ENCODE measurements around the gene CRYGB.
A peak's percentile ranks its signal among the peaks of the same experiment; 100 is the strongest.

CRYGB gene, protein sequence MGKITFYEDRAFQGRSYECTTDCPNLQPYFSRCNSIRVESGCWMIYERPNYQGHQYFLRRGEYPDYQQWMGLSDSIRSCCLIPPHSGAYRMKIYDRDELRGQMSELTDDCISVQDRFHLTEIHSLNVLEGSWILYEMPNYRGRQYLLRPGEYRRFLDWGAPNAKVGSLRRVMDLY

DNA sequence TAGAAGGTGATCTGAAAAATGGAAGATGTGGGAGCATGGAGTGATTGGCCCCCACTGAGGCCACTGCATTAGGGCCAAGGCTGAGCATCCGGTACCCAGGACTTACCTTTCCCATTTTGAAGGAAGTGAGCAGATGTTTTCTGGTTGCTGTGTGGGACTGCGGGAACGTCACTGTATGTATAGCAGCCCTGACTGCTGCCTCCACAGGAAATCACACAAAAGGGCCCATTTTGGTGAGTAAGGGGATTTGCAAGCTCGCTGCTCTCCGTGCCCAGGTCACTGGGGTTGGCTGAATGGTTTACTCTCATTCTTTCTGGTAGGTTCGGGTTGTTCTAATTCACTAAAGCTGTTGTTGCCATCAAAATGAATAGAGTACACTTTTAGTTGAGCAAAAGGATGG is at the start of gene CRYGB:
TSS of gene CRYGB (minus strand) at position 153 of the 400 bp plus-strand sequence. CDS start at position 115, 38 bp downstream.
- H3K4me3 ChIP-seq (ENCODE audit: low read depth, low read length) = no peak within 1 kb of the TSS

DNA sequence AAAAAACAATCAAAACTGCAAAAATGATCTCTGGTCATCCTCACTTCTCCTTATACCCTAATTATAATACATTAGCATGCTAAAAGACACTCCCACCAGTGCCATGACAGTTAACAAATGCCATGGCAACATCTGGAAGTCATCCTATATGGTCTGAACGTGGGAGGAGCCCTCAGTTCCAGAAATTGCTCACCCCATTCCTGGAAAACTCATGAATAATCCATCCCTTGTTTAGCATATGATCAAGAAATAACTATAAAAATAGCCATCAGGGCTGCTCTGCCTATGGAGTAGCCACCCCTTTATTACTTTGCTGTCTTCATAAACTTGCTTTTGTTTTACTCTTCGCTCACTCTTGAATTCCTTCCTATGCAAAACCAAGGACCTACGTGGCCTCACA is 49.6 kb upstream of the CRYGB start:
- no peak overlapping the region for H3K4me3 ChIP-seq (ENCODE audit: low read depth, low read length)

DNA sequence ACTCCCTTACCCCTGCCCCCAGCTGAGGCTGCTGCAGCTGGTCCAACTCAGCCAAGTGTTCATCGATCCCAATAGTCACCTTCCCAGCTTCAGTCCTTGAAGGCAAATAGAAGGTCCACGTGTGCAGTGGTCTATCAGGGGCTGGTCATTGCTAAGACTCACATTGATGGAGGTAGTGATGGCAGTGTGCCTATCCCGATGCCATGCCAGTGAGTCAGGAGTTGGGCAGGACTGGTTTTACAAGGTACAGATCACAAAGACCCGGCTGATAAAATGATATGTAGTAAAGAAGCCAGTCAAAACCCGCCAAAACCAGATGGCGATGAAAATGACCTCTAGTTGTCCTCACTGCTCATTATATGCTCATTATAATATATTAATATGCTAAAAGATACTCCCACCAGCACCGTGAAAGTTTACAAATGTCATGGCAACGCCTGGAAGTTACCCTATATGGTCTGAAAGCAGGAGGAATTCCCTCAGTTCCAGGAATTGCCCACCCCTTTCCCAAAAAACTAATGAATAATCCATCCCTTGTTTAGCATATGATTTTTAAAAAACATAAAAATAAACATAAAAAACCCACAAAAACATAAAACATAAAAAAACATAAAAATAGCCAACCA is 46.8 kb upstream of the CRYGB start:
- no peak overlapping the region for H3K4me3 ChIP-seq (ENCODE audit: low read depth, low read length)

DNA sequence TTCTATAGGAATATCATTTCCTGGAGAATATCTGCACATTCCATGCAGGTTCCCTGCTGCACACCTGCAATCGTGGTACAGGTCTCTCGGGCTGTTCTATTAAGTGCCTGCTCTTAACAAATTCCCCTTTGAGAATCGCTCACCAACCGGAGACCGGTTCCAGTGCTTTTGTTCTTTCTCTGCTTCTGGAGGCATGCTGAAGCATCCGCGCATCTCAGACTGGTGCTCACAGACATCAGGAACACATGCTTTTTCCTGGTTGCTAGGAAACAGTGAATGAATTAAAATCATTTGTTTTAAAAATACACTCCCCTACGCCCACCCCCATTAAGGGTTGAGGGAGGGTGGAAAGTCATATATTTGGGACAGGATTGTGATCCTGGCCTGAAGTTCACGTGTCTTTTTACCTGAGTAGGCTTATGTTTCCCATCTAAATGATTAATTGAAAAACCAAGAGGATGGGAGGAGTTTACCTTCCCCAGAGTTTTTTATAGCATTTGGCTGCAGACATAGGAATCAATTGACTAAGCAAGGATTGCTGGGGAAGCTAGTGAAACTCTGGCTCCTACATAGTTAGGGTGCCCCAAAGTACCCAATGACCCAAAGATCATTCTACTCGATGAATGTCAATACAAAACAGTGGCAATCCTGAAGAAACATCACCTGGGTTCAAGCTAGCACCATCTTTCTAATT is 44.0 kb upstream of the CRYGB start, which contains the start of gene C2orf80:
TSS of gene C2orf80 (minus strand) at position 221 of the 694 bp plus-strand sequence. CDS start 3,044 bp downstream, outside the sequence.
- no peak within 1 kb of the TSS for H3K4me3 ChIP-seq (ENCODE audit: low read depth, low read length)

DNA sequence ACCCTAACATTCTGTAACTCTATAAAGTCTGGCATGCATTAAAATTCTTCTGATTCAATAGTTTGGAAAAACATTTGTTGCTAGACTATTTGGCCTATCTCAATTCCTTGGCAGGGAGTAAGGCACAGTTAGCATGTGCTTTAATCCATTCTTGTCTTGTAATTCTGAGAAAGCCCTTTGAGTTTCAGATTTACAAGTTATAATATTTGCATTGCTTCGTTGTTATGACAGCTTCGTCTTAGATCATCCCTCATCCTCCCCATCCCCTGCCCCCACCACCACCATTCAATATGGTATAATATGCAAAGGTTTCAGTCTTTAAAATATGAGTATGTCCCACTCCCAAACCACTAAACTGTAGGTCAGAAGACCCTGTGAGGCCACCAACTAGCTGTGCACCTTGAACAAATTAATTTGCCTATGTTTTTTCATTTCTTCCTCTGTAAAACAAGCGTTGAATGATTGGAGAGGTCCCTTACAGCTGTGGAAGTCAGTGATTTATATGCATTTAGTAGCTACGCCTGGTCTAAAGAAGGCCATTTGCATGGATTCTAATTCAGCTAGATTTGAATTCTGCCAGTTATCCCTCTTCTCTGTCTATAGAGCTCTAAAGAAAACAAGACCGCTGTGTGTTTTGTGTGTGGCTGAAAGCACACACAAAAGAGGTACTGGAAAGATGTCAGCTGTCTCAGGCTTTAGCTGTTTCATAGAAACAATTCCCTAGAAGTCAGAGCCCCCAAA is 43.3 kb upstream of the CRYGB start:
- H3K4me3 ChIP-seq (ENCODE audit: low read depth, low read length) = no peak overlapping the region

DNA sequence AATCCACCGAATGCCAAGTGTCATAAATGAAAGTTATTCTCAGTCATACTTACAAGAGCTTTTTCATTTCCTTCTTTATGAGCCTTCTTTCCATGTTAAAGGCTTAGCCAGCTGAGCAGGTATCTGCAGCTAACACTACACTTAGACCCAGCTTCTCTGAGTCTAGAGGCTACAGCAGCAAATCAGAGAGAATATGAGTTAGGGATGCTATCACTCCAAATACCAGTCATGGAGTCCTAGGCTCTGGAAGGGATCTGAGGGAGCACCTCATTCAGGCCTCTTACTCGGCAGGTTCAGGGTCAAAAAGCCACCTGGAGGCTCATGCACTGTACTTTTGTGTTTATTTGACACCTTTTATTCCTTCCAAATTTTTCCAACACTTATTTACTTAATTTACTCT is 40.9 kb upstream of the CRYGB start:
- no peak overlapping the region for H3K4me3 ChIP-seq (ENCODE audit: low read depth, low read length)

DNA sequence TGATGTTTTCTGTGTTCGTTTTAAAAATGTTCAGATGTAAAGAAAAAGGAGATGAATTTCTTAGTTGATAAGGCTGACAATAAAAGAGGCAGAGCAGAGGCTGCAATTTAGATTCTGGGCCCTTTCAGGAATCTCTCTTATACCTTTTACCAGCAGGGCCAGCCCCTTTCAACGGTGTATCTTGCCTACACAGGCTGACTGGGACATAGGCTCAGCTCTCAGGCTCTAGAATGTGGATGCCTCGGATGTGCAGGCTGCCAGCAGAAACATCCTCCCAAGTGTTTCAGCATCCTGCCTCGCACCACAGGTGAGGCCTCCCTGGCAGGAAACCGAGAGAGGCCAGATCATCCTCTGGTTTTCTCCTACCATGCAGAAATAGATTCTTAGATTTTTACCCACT is 40.5 kb upstream of the CRYGB start:
- H3K4me3 ChIP-seq (ENCODE audit: low read depth, low read length) = no peak overlapping the region

DNA sequence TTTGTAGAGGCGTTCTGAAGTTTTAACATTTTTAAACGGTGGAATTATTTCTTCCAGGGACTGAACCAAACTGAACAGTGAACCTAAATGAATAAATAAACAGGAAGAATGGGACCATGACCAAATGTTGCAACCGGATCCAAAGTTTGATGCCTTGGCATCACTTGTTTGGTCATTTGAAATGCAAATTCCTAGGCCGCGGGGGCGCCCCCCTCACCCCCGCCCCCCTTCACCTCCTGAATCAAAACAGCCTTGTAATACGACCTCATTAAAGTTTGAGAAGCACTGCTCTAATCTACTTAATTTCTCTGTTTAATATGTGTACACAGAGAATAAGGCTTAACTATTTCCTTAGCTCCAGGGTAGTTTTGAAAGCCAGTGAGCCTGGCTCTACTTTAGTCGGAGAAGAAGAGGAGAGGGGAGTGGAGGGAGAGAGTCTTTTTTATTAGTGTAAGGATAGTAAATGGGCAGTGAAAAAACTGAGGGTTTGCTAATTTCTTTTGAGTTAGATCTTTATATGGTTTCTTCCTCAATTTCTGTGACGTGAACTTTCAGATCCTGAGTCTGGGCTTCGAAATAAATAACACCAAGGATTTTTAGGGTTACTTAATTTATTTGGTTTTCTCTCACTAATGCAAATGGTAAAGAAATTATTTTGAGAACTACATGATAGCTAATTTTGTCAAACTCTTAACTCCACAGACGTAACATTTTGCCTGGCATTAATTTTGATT is 38.2 kb upstream of the CRYGB start:
- peak overlapping the region; percentile 15 for H3K4me3 ChIP-seq (ENCODE audit: low read depth, low read length)

DNA sequence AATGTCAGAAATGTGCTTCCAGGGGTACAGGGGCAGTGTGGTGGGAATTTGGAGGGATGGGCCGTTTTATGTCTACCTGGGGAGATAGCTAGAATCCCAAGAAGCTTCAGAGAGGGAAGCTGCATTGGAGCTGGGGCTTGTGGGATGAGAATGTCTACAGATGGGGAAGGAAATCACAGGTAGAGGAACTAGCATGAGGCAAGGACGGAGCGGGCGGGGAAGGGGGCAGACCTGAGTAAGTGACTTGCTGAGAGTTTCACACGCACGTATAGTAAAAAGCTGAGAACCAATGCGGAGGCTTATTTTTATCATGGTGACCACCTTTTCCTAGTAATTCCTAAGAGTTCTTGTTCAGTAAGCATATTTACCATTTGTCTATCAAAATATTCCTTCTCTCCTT is 37.6 kb upstream of the CRYGB start:
- peak overlapping the region; percentile 15 for H3K4me3 ChIP-seq (ENCODE audit: low read depth, low read length)

DNA sequence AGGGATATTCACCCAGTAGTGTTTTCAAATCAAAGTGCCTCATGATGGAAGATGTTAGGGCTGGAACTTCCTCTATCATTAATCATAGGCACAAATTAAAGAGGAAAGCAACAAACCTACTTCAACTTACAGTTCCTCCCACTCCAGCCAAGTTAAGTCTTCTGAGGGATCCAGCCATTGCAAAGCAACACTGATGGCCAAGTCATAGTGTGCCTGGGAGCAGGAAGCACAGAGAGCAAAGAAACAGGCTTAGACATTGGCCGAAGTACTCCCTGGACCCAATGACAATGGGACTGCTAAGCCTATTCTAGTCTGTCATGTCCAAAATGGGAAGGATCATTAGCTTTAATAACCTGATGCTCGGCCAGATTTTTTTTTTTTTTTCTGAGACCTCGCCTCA is 36.9 kb upstream of the CRYGB start:
- H3K4me3 ChIP-seq (ENCODE audit: low read depth, low read length) = no peak overlapping the region

DNA sequence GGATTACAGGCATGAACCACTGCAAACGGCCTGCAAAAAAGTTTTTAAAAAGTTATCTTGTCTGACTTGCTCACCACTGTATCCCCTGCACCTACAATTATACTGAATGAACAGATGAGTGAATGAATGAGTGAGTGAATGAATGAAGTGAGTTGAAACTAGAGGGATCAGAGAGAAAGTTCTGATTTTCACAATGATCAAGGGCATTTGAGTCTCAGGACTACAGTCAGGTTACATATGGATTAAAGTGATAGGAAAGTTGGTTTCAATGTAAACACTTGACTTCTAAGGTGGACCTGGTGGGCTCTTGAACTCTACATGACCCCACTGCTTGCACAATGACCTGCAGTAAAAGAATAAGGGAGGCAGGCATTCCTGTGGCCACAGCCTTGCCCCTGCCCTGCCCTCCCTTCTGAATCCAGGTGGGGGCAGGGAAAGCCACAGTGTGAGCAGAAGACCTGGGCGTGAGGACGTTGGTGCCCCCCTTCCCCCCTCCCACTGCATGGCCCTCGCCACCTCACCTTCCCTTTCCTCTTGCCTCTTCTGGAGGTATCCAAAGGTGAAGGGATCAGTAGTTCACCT is 33.2 kb upstream of the CRYGB start:
- no peak overlapping the region for H3K4me3 ChIP-seq (ENCODE audit: low read depth, low read length)

DNA sequence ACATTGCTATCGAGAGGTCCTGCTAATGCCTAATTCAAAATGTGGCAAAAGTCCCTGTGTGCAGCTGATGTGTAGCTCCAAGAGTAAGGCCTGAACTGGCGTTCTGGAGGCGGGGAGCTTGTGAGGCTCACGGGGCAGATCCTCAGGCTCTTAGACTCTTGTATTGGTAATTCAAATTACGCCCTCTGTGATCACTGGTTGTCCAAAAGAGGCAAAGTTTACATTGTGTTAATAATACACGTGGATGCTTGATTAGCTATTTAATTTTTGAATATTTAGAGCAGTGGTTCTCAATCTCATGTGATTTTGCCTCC is 29.8 kb upstream of the CRYGB start:
- H3K4me3 ChIP-seq (ENCODE audit: low read depth, low read length) = no peak overlapping the region

DNA sequence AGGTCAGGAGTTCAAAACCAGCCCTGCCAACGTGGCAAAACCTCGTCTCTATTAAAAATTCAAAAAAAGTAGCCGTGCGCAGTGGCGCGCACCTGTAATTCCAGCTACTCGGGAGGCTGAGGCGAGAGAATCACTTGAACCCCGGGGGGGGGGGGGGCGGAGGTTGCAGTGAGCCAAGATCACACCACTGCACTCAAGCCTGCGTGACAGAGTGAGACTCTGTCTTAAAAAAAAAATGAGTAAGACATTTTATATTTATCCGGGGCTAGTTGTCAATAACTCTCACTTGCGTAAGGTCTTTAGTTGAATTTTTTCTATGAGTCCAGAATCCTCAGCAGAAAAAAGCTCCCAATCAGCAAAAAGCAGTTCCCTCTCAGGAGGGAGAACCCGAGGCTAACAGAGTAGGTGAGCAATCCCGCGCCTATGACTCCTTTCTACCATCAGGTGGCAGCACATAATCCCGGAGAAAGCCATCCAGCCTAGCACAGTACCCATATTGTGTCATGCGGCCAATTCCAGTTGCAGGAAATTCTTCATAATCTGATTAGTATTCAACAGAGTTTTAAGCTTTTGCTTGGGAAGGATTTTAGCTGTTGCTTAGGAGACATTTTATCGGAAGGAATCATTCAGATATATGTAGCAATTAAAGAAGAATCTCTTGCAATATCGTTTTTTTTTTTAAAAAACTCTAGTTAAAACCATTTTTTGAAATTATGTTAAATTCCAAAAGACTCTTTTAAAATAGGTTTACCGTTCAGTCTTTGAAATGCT is 29.3 kb upstream of the CRYGB start:
- no peak overlapping the region for H3K4me3 ChIP-seq (ENCODE audit: low read depth, low read length)

DNA sequence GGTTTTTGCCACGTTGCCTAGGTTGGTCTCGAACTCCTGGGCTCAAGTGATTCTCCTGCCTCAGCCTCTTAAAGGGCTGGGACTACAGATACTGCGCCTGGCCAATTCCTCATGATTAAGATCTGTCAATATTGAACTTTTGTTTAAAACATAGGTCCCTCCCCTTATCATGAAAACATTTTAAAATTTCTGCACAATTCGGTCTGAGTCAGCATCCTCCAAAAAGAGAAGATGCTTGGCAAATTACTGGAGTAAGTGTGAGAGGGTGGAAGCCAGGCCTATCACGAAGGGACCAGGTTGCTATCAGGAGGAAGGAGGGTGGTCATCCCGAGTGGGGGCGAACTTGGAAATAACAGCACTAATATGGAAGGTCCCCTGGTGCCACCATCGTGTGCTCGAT is 28.2 kb upstream of the CRYGB start:
- H3K4me3 ChIP-seq (ENCODE audit: low read depth, low read length) = no peak overlapping the region

DNA sequence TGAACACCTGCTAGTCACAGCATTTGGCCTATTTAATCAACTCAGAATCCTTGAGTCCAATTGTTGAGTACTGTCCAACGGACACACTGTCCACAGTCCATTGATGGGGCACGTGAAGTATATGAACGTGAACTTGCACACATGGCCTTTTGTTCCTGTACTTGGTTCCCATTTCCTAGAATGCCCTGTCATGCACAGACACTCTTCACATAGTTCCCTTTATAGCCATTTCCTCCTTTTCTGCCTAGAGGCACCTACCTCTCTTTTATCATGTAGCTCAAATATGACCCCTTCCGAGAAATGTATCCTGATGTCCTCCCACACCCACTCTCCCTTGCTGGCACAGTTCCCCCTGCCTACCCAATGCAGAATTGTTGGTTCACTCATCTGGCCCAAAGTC is 26.2 kb upstream of the CRYGB start:
- H3K4me3 ChIP-seq (ENCODE audit: low read depth, low read length) = no peak overlapping the region

DNA sequence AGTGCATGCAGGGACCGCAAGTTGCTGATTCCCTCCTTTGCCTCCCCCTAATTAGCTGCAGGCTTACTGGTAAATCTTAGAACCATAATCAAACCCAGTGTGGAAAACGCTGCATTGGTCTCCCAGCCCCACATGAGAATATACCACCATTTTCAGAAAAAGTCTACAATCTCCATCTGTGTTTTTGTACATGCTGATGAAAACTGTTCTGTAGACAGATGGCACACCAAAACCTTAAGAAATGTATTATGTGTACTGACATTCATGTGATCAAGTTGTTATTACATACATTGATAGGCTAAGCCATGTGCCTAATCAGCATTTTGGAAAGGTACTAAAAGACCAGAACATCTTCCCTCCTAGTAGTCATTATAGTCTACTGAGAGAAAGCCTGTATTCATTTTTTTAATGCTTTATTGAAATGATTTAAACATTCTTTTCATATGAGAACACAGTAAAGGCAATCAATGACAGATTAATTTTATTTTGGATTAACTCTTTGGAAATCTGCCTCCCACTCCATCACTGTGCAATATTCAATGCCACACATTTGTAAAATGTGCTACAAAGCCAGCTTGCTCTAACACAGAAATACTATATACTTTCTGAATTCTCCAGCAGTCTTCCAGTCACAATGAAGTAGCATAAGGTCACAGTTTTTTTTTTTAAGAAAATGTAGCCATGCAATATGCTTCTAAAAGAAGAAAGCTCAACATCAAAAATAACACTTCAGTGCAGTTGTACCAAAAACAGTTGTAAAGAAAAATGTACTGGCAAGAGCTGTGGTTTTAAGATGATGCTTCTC is 19.2 kb upstream of the CRYGB start:
- no peak overlapping the region for H3K4me3 ChIP-seq (ENCODE audit: low read depth, low read length)

DNA sequence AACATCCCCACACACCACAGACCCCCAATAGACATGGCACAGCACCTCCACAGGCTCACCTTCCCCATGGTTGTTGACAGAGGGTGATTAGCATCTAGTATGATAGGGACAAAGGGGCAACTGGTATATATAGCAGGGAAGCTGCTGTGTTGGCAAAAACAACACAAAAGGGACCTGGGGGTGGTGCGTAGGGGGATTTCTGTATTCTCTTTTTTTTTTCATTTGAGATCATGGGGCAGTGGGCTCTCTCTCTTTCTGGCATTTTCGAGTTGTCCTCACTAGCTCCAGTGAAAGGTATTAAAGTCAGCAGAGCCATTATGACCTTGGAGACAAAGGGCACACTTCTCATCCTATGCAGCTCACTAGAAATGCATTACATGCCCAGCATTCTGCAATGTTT is 17.5 kb upstream of the CRYGB start, which contains the start of gene CRYGA:
TSS of gene CRYGA (minus strand) at position 101 of the 400 bp plus-strand sequence. CDS start at position 68, 33 bp downstream.
- no peak within 1 kb of the TSS for H3K4me3 ChIP-seq (ENCODE audit: low read depth, low read length)

DNA sequence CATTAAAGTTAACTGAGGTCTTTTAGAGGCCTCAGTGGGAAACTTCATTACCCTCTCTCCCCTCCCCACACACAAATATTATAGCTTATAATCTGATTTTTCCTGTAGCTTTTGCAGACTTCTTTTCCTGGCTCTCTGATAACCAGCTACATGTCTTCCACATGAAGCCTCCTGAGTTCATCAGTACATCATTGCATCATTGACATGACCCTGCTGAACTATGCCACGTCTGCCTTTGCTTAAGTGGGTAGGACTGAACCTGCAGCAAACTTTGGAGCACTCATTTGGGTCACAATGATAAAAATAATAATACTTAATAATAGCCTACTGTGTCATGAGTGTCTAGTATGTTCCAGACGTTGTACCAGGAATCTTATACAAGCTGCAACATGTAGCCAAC is 10.5 kb upstream of the CRYGB start:
- H3K4me3 ChIP-seq (ENCODE audit: low read depth, low read length) = no peak overlapping the region

DNA sequence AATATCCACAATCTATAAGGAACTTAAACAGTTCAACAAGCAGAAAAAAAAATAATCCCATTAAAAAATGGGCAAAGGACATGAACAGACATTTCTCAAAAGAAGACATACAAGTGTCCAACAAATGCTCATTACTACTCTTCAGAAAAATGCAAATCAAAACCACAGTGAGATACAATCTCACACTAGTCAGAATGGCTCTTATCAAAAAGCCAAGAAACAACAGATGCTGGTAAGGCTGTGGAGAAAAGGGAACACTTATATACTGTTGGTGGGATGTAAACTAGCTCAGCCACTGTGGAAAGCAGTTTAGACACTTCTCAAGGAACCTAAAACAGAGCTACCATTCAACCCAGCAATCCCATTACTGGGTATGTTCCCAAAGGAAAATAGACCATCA is 7.2 kb upstream of the CRYGB start:
- H3K4me3 ChIP-seq (ENCODE audit: low read depth, low read length) = no peak overlapping the region
